ENCODE data around the gene METTL21A. TPM values are rescaled to one million over a fixed set of nuclear protein-coding genes. Genes with fewer than 3 reads are reported as not detected.

METTL21A gene
- total RNA-seq, 6 donors from 2014 or later = 6.7 to 29.2 (median 13.5) TPM

DNA sequence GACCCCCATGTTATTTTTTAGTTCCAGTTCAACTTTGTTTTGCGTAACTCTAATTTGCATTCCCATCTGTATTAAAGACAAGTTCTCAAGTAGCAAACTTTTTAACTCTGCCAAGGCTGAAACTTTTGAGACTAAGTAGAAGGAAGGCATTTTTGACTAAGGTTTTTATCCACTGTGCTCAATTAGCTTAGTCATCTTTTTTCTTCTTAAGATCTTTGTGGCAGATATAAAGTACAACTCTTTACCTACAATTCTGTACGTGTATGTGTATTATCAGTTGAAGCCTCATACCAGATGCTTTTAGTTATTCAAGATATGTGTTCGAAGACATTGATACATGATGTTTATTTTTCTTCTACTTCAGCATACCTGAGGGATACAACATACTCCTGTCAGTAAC, 53.8 kb downstream of the METTL21A start:
- Histone ChIP-seq H3K9me3 (no peaks in the 10 kb centered on the region), H3K27me3 (no peaks in the 10 kb centered on the region), H3K4me3 (no peak overlapping the region), H3K36me3 (peaks cover 10 to 78% (median 17%) of the 10 kb centered on the region in 4 donors), H3K4me1 (no peaks in the 10 kb centered on the region), H3K27ac (no peak overlapping the region)
- ATAC-seq (ENCODE audit: low FRiP score in 2 of 2) = no peak
- 88% methylated on average over 3 of the region's 3 CpGs for WGBS, 2 donors
- no peak for TF ChIP-seq EP300 (IDR thresholded peaks at IDR 0.05)
- TF ChIP-seq POLR2A (IDR thresholded peaks at IDR 0.05) = no peak
- TF ChIP-seq, protein P1, sequence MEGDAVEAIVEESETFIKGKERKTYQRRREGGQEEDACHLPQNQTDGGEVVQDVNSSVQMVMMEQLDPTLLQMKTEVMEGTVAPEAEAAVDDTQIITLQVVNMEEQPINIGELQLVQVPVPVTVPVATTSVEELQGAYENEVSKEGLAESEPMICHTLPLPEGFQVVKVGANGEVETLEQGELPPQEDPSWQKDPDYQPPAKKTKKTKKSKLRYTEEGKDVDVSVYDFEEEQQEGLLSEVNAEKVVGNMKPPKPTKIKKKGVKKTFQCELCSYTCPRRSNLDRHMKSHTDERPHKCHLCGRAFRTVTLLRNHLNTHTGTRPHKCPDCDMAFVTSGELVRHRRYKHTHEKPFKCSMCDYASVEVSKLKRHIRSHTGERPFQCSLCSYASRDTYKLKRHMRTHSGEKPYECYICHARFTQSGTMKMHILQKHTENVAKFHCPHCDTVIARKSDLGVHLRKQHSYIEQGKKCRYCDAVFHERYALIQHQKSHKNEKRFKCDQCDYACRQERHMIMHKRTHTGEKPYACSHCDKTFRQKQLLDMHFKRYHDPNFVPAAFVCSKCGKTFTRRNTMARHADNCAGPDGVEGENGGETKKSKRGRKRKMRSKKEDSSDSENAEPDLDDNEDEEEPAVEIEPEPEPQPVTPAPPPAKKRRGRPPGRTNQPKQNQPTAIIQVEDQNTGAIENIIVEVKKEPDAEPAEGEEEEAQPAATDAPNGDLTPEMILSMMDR (IDR thresholded peaks at IDR 0.05) = no peak
- TF ChIP-seq POLR2AphosphoS5 (IDR thresholded peaks at IDR 0.05) = no peak
- no peak for DNase-seq

DNA sequence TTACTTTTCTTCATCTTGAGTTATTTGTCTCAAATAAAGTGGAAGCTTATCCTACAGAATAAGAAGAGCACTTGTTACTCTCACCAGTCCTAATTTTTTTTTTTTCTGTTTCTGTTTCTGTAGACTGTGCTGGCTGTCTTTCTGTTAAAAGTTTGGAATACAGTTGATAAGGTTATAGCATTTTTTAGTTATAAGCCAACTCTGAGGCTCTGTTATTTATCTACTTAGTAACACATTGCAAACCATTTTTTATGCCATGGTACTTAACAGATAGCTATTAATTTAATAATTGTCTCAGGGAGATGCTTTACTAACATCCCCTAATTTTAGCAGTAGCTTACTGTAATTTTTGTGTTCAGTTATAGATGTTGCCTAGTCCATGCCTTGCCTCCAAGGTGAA, 57.5 kb downstream of the METTL21A start:
- Histone ChIP-seq H3K36me3 (peaks cover 8 to 60% (median 17%) of the 10 kb centered on the region in 4 donors), H3K9me3 (no peaks in the 10 kb centered on the region), H3K27ac (no peak overlapping the region), H3K27me3 (no peaks in the 10 kb centered on the region), H3K4me3 (no peak overlapping the region), H3K4me1 (no peaks in the 10 kb centered on the region)
- TF ChIP-seq POLR2A (IDR thresholded peaks at IDR 0.05) (no peak), EP300 (IDR thresholded peaks at IDR 0.05) (no peak), POLR2AphosphoS5 (IDR thresholded peaks at IDR 0.05) (no peak)
- TF ChIP-seq, protein P1 (IDR thresholded peaks at IDR 0.05) = no peak
- ATAC-seq (ENCODE audit: low FRiP score in 2 of 2) (no peak), DNase-seq (no peak)

DNA sequence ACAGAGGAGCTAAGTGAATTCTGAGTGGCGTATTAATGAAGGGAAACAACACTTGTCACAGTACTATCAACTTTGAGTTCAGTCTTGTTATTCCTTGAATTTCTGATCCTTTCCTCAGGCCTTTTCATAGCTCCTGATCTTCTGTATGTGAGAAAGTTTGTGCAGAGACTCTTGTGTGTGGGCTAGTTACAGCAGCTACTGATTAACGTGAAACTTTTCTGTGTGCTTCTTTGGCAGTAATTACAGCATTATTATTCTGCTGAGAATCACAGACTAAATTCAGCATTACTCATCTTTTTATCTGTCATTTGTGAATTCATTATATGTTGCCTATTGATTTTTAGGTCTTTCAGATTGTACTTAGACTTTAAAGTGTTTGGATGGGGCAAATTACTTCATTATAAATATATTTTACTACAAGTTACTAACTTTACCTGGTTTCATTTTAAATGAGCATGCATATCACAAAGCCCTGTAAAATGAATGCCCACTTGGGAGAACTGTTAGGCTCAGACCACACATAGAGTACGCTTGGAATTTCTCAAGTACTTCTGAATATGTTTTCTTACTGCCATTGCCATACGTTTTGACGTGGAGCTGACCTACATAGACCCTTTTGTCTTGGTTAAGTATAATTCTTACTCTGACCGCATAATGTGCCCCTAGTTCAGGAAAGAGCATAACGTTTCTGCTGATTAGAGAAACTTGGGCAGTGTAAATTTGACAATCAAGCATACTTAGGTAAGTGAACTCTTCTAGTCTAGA, 59.3 kb downstream of the METTL21A start:
- Histone ChIP-seq H3K9me3 (no peaks in the 10 kb centered on the region), H3K36me3 (peaks cover 6 to 56% (median 10%) of the 10 kb centered on the region in 4 donors), H3K27me3 (no peaks in the 10 kb centered on the region), H3K4me3 (no peak overlapping the region), H3K27ac (no peak overlapping the region), H3K4me1 (peaks cover 0 to 5% (median 3%) of the 10 kb centered on the region in 4 donors)
- 76 to 80% methylated on average over 7 of the region's 7 CpGs for WGBS, 2 donors
- TF ChIP-seq POLR2A (IDR thresholded peaks at IDR 0.05) (no peak), POLR2AphosphoS5 (IDR thresholded peaks at IDR 0.05) (no peak), EP300 (IDR thresholded peaks at IDR 0.05) (no peak)
- TF ChIP-seq, protein P1 (IDR thresholded peaks at IDR 0.05) = no peak
- DNase-seq (no peak), ATAC-seq (ENCODE audit: low FRiP score in 2 of 2) (no peak)

Small RNA genes lying within 50 kb of the gene (small RNA-seq; reads per million reads assigned to genes)
- 0 reads per million in 4 donors for gene RPS29P9

Other genes starting within 250 kb of the METTL21A start
- gene CREB1, start 95.4 kb downstream of the METTL21A start, total RNA-seq = 10 to 100 TPM; 15.7 to 75.5 (median 41.8) TPM
- gene CCNYL1, start 86.2 kb upstream of the METTL21A start, total RNA-seq = 10 to 100 TPM; 10.9 to 27.0 (median 19.2) TPM
- gene FZD5, start 144.5 kb upstream of the METTL21A start, total RNA-seq = 10 to 100 TPM; 30.5 to 69.2 (median 43.7) TPM

Data from upper lobe of left lung (tissue), 6 donors.